HG03342 (cell line): ENCODE data around the gene PSMB3.
"Not testable (repeated sequence)": the region's sequence is repeated elsewhere in the genome, so short reads cannot be mapped to it uniquely, and the experiment has no call there.

Experiments used
- ATAC-seq: cut with Tn5 transposase; IDR thresholded peaks from one replicate; pipeline ENCODE4 v1.9.1; 2021; ENCODE audit warnings: mild to moderate bottlenecking, moderate library complexity; ENCODE audit not compliant: unreplicated experiment

PSMB3 gene

DNA sequence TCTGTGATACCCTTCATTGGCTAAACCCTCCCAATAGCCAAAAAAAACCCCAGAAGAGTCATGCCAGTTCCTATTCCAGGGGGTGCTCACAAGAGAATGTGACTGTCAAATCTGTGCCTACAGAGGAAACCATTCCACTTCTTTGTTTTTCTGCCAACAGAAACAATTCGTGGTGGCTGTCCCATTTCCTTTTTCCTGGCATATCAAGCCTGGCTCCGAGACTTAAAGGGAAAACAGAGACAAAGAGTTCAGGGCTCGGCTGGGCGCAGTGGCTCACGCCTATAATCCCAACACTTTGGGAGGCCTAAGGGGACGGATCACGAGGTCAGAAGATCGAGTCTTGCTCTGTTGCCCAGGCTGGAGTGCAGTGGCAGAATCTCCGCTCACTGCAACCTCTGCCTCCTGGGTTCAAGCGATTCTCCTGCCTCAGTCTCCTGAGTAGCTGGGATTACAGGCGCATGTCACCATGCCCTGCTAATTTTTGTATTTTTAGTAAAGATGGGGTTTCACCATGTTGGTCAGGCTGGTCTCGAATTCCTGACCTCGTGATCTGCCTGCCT, 37.7 kb downstream of the PSMB3 start:
- not testable (repeated sequence) for ATAC-seq

DNA sequence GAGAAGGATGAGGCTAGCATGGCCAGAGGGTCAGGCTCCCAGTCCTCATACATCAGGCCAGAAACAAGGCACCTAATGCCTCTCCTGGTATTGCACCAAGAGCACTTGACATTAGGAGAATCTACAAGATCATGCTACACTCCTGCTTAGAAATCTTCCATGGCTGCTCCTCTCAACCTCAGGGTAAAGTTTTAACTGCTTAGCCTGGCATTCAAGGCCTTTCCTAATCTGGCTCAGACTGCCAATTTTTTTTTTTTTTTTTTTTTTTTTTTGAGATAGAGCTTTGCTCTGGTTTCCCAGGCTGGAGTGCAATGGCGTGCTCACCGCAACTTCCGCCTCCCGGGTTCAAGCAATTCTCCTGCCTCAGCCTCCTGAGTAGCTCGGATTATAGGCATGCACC, 38.6 kb downstream of the PSMB3 start:
- no peak for ATAC-seq

DNA sequence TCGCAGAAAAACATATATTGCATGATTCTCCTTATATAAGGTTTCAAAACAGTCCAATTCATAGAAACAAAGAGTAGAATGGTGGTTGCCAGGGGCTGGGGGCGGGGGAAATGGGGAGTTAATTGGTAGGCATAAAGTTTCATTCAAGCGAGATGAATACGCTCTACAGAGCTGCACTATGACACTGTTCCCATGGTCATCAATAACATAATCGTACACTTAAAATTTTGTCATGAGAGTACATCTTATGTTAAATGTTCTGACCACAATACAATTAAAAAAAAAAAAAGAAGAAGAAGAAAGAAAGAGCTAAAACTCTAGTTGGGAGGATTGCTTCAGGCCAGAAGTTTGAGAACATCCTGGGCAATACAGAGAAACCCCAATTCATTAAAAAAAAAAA, 41.7 kb downstream of the PSMB3 start:
- no peak for ATAC-seq

- no peak for ATAC-seq
Observed at GRCh38 chr17:38796451-38797157, 44.1 kb downstream of the PSMB3 start.

- ATAC-seq: no peak
Observed at GRCh38 chr17:38797158-38797490, 44.6 kb downstream of the PSMB3 start.

GRCh38 chr17:38797828-38798227, 45.3 kb downstream of the PSMB3 start:
- ATAC-seq: no peak

DNA sequence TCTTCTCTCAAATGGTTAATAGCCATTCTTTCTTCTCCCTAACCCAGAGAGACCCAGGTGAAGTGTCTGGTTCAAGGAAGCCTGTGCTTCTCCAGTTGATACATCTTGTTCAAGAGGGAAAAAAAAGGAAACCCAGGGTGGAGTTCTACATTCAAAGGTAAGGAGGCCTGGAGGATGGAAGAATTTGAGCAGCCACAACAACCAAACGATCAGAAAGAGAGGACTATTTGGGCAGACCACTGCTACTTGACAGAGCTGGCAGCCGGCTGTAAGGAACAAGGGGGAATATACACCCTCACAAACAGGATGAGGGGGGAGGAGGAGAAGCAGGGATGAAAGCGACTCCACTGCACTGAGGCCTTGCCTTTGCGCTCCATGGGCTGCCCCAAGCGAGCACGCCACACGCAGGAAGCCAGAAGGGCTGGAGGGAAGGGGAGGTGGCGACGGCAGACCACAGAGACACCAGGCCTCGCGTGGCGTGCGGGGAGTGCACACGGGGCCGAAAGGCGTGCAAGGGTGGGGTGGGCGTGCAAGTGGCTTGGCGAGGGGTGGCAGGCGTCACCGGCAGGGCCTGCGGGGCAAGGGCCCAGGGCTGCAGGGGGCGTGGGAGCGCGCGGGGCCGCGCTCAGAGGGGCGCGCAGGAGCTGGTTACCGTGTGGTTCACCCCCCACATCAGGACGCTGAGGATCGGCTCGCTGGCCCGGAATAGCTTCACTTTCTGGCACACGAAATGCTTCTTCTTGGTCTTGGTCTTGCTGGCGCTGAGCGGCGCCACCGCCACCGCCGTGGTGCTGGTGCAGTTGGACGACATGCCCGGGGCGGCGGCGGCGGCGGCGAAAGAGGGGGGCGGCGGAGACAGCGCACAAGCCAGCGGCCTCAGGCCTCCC, 46.3 kb downstream of the PSMB3 start:
- ATAC-seq: peak; percentile 14

DNA sequence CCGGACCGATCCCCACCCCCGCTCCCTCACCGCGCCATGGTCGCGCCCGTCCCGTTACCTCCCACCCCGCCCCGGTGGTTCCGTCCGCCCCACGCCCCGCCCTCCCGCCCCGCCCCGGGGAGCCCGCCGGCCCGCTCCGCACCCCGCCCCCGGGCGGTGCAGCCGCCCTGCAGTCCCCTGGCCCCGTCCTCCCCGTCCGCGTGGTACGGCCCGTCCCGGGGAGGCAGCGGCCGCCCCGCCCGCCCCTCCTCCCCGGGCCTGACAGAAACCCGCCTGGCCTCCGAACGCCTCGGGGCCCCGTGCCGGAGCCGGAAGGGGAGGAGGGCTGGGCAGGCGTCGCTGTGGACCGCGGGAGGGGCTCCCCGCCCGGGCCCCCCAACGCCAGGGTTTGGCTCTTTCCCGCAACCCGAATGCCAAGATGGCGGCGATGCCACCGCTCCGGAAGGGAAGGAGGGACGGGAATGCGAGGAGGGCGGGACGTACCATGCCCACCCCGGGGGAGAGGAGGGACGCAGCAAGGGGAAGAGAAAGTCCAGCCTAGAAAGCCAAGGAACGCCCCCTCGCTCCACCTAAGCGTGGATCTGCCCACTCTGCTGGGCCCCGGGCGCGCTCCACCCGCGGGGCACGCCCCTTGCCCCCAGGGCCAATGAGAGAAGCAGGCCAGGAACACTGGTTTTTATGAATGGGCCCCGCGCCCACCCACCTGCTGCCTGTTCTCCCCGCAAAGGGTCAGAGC, 47.1 kb downstream of the PSMB3 start, which contains the start of gene PIP4K2B:
TSS of gene PIP4K2B (minus strand) at position 56 of the 736 bp plus-strand sequence. CDS start 132 bp downstream, outside the sequence.
- ATAC-seq: peak; percentile 78

DNA sequence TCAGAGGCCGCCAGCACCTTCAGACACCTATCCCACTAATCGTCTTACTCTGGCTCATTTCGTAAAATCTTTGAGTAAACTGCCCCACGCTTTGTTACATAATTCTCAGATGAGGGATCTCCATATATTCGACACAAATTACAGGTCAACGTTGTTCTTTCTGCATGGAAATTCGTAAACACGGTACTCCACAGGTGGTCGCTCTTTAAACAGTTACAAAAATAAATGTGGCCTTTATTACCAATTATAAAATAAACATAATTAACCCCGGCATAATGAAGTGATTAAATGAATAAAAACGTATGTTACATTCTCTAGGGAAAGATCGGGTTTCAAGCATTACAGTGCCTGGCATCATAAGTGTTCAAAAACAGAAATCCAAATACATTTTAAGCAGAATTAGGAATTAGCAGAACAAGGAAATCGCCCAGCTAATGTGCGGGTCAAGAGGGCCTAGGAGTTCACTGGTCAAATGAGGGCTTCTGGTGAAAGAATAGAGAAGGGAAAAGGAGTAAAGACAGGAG, 47.8 kb downstream of the PSMB3 start:
- ATAC-seq: no peak

DNA sequence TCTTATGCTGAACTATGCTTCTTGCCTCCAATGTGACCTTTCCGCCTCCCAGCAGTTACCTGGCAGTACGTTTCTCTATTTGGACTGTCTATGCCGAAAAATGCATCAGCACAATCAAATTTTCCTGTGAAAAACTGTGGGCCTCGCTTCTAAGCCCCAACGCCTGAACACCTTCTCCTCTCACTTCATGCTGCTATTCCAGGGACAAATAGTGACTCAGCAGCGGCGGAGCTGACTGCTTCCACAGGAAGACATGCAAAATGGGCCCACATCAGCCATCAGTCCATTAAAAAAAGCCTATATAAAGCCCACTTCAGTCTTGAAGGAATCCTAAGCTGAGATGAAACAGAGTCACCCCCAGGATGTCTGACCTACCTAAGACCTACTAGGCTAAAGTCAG, 57.3 kb downstream of the PSMB3 start:
- ATAC-seq: no peak
